ENCODE data around the gene HSPA12A. TPM values are rescaled to one million over a fixed set of nuclear protein-coding genes. Genes with fewer than 3 reads are reported as not detected.

HSPA12A gene
- total RNA-seq, 1 donor from 2014 or later = 86.9 TPM

GRCh38 chr10:116694243-116694926 lies 48.0 kb downstream of the HSPA12A start:
- peak; percentile 65 for DNase-seq (ENCODE audit: low spot score)

GRCh38 chr10:116692225-116692624 lies 50.1 kb downstream of the HSPA12A start:
- DNase-seq (ENCODE audit: low spot score) = peak; percentile 77

GRCh38 chr10:116691635-116692034 lies 50.7 kb downstream of the HSPA12A start:
- peak; percentile 77 for DNase-seq (ENCODE audit: low spot score)

GRCh38 chr10:116690356-116691322 lies 51.7 kb downstream of the HSPA12A start:
- DNase-seq (ENCODE audit: low spot score) = peak; percentile 41

- DNase-seq (ENCODE audit: low spot score) = no peak
Observed at GRCh38 chr10:116689744-116690143, 52.6 kb downstream of the HSPA12A start.

GRCh38 chr10:116688741-116689495 lies 53.4 kb downstream of the HSPA12A start:
- peak; percentile 68 for DNase-seq (ENCODE audit: low spot score)

GRCh38 chr10:116688241-116688711 lies 54.1 kb downstream of the HSPA12A start:
- DNase-seq (ENCODE audit: low spot score) = peak; percentile 43

DNA sequence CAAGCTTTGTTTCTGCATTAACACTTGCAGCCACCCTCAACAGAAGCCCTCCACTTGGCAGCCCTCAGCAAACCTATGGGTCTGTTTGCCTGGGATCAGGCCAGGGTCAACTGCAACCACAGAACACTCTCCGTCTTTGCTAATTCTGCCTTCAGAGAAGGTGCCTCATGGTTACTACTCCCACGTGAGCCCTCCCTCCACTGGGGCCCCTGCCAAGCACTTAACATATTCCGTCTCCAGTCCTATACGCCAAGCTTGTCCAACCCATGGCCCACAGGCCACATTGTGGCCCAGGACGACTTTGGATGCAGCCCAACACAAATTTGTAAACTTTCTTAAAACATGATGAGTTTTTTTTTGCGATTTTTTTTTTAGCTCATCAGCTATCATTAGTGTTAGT lies 54.7 kb downstream of the HSPA12A start:
- peak; percentile 37 for DNase-seq (ENCODE audit: low spot score)

DNA sequence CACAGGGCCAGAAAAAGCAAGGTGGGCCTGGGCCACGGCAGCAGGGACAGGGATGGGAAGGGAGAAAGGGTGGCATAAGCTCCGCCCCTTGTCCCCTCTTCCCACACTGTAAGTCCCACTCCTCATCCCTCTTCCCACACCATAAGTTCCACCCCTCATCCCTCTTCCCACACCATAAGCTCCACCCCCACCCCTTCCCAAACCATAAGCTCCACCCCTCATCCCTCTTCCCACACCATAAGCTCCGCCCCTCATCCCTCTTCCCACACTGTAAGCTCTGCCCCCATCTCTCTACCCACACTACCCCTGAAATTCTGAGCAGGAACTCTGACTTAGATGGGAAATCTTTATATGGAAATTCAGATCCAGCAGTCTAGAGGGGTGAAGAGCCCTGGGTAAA lies 55.7 kb downstream of the HSPA12A start:
- DNase-seq (ENCODE audit: low spot score) = no peak

- no peak for DNase-seq (ENCODE audit: low spot score)
Observed at GRCh38 chr10:116685807-116686206, 56.6 kb downstream of the HSPA12A start.

DNA sequence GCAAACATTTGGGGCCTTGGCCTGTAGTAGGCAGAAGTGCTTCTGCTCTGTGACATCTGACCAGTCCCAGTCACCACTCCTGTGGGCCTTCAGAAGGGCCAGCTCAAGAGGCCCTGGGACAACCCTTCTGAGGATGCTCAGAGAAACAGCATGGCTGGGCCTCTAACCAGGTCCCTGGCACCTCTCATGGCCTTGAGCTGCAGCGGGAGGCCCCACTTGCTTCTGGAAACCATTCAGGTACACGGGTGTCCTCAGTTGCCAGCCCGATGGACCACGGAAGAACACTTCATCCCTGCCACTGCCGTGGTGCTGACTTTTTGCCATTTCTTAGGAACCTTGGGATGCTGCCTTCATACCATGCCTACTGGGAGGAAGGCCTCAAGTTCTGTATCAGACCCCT lies 57.6 kb downstream of the HSPA12A start:
- no peak for DNase-seq (ENCODE audit: low spot score)

DNA sequence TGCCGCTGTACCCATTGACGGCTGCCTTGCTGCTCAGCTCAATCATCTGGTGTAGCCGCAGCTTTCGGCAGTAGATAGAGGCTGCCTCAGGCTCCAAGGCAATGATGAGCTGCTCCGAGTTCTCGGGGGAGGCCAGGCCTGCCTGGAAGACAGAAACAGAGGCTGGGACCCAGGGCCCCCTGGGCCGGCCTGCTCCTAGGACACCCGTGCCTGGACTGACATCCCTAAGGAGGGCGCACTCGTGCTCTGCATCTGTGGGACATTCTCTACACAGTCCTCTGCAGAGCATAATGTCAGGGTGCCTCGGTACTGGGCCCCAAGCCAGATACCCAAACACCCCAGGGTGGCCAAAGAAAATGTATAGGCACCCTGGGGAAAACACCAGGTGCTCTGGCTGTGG lies 58.5 kb downstream of the HSPA12A start:
- no peak for DNase-seq (ENCODE audit: low spot score)

DNA sequence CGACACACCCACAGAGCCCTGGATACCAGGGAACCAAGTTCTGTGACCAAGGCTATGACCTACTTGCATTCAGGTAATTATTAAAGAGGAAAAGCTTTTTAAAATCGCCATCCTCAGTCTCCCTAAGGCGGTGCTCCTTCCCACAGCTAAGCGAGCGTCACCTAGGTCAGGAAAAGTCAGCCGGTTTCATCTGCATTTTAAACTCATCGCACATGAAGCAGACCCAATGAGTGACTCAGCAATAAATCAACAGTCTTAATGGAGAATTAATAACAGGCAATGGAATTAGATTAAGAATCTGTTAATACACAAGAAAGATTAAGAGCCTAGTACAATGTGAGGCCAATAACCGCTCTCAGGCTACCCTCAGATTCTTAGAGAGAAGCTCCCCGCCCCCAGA lies 59.2 kb downstream of the HSPA12A start:
- no peak for DNase-seq (ENCODE audit: low spot score)

DNA sequence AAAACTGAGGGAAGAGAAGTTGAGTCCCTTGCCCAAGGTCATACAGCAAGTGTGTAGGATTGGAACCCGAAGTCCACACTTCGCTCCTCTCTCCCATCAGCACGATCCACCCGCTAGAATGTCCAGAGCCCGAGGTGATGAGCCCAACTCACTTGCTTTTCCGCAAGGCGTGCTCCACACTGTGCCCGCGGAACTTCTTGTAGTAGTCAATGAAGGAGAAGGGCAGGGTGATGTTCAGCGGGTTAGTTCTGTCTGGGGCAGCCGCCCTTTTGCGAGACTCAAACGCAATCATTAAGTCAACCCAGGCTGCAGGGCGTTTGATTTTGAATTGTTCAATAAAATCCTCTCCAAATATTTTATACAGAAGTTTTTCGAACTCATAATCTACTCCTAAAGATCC lies 63.0 kb downstream of the HSPA12A start:
- DNase-seq (ENCODE audit: low spot score) = peak; percentile 86

DNA sequence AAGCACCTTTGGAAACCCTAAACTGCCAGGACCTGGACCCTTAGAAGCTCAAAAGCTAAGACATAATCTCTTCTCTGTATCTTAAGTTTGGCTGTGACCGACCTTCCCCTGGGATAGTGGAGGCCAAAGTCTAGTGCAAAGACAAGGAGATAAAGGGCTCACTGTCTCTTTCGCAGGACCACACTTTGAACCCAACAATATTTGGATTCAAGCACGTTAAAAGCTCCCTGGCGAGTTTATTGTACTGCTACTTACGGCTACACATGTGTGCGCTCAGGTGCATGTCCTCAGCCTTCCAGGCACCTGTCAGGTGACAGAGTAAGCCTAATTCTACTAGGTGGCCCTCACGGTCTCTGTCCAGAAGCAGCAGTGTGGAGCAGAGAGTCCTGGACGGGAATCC lies 65.7 kb downstream of the HSPA12A start:
- no peak for DNase-seq (ENCODE audit: low spot score)

GRCh38 chr10:116676118-116676517 lies 66.2 kb downstream of the HSPA12A start:
- peak; percentile 71 for DNase-seq (ENCODE audit: low spot score)

GRCh38 chr10:116674901-116675423 lies 67.4 kb downstream of the HSPA12A start:
- DNase-seq (ENCODE audit: low spot score) = peak; percentile 84

DNA sequence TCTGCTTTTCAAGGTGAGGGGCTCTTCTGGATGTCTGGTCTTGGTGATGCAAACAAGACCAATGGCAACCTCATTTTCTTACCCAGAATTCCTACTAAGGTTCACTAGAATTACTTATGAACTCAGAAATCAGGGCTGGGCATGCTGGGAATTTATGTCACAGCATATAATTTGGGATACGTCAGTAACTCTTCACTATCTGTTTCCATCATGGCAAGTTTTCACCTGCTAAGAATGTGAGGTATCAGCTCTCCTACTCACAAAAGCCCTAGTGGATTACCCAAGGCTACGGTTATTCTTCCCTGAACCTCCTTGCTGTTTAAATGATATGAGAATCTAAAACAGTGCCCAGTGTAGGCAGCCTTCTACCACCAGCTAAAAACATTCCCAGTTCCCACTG lies 68.5 kb downstream of the HSPA12A start:
- no peak for DNase-seq (ENCODE audit: low spot score)

DNA sequence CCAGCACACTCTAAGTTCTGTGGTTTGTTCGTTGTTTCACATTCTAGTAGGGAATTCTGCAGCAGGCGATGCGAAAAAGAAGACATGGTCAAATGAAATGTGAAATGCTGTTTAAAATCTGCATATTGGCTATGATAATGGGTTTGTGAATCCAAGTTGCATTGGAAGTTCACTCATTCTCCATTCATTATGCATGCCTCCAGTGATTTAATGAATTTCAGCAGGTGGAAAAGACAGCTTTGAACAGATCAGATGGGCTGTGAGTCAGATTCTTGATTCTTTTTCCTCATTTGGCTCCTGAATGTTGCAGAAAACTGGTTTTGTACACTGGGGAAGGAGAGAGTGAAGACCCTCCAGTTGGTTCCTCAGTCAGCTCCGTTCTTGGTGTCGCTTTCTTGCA lies 69.5 kb downstream of the HSPA12A start:
- DNase-seq (ENCODE audit: low spot score) = no peak

DNA sequence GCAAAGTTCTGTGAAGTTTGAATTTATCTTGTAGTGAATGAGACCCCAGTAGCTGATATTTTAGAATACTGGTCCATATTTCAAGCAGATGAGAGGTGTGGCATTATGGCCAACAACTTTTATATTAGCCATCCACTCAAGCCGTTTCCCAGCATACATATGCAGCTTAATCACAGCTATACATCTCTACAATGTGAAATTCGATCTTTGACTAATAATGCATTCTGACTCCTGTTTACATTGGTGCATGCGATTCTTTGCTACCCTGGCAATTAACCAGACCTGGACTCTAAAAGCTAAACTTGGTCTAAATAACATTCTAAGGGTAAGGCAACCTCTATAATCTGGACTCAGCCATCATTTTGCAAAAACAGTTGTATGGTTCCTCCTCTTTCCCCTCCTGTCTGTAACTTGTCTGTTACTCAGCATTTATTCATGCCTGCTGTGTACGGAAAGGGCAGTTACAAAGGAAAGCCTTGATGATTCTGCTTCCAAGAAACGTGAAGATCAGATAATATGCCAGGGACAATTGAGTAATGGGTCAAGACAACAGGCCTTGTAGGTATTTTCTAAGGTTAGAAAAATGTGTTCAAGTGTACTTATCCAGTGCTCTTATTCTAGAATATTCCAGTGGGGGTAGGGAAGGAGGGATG lies 71.0 kb downstream of the HSPA12A start:
- DNase-seq (ENCODE audit: low spot score) = no peak

DNA sequence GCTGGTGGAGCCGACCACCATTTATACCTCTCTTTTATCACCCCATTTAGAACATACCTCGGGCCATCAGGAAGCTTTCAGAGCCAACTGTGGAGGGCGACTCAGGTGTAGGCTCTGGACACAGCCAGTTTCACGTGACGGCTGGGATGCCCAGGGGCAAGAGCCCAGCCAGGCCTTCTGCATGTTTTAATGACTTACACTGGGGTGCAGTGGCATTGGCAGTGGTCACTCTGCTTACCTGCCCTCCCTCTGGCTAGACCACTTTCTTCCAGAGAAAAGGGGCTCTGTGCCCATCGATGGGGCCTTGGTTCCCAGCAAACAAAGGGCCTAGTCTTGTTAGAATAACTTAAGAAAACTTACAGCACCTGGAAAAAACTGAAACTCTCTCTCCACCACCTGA lies 71.7 kb downstream of the HSPA12A start:
- DNase-seq (ENCODE audit: low spot score) = peak; percentile 71
